ENCODE data around the gene TINAGL1. TPM values are rescaled to one million over a fixed set of nuclear protein-coding genes. Genes with fewer than 3 reads are reported as not detected.

The TINAGL1 gene, protein sequence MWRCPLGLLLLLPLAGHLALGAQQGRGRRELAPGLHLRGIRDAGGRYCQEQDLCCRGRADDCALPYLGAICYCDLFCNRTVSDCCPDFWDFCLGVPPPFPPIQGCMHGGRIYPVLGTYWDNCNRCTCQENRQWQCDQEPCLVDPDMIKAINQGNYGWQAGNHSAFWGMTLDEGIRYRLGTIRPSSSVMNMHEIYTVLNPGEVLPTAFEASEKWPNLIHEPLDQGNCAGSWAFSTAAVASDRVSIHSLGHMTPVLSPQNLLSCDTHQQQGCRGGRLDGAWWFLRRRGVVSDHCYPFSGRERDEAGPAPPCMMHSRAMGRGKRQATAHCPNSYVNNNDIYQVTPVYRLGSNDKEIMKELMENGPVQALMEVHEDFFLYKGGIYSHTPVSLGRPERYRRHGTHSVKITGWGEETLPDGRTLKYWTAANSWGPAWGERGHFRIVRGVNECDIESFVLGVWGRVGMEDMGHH
- total RNA-seq (2014; rRNA removed; shearing (Covaris generic)), result 3.5 and 4.7 TPM in 2 replicates
- 1.1 and 1.4 TPM in 2 replicates for polyA plus RNA-seq (2016; fragmentation: Nextera tagmentation; extraction: Ambion mirVana)

GRCh38 chr1:31576201-31576669 is at the start of gene TINAGL1:
TINAGL1 (plus strand) TSS chr1:31576515; CDS start chr1:31577149, 634 bp downstream.
- H3K9me2 ChIP-seq (ENCODE audit: insufficient read depth), result no peaks in the 10 kb centered on the region
- peak within 1 kb of the TSS; percentile 28 for H3K4me2 ChIP-seq (ENCODE audit: unreplicated experiment)
- 34 to 39% methylated on average over 24 to 25 of the region's 25 CpGs for WGBS, 2 experiments (ENCODE audit: low coverage in 1 of 2, low lambda C conversion rate in 2 of 2, missing lambda C conversion rate in 2 of 2)
- H3K27me3 ChIP-seq (replicated peaks; ENCODE audit: insufficient read depth), result no peaks in the 10 kb centered on the region
- no peaks in the 10 kb centered on the region for H3K36me3 ChIP-seq (ENCODE audit: low read depth)
- peaks cover 47% of the 10 kb centered on the region for H3K4me1 ChIP-seq (ENCODE audit: insufficient read depth)
- H3K9me3 ChIP-seq (ENCODE audit: low read depth), result no peaks in the 10 kb centered on the region
- H3K4me3 ChIP-seq, result 0 out of 2 replicates have a peak within 1 kb of the TSS, but pooled peaks have one; percentile 9
- in situ Hi-C loops (cut with MboI), result no loop called here
- H3K27ac ChIP-seq, result no peak within 1 kb of the TSS
- DNase-seq, result no peak
- no peaks in the 10 kb centered on the region for H4K20me1 ChIP-seq (ENCODE audit: insufficient read depth)
- H3K9ac ChIP-seq, result no peak within 1 kb of the TSS
- no peak within 1 kb of the TSS for H2AFZ ChIP-seq
- peaks cover 24% of the 10 kb centered on the region for H3F3A ChIP-seq (ENCODE audit: insufficient read depth)
- H3K79me2 ChIP-seq (ENCODE audit: insufficient read depth), result no peaks in the 10 kb centered on the region
- TF ChIP-seq EZH2phosphoT487 (IDR thresholded peaks at IDR 0.05; ENCODE audit: insufficient read depth, low read depth), result no peak
- TF ChIP-seq EZH2 (IDR thresholded peaks at IDR 0.05; ENCODE audit: insufficient read depth, poor library complexity, severe bottlenecking), result no peak

DNA sequence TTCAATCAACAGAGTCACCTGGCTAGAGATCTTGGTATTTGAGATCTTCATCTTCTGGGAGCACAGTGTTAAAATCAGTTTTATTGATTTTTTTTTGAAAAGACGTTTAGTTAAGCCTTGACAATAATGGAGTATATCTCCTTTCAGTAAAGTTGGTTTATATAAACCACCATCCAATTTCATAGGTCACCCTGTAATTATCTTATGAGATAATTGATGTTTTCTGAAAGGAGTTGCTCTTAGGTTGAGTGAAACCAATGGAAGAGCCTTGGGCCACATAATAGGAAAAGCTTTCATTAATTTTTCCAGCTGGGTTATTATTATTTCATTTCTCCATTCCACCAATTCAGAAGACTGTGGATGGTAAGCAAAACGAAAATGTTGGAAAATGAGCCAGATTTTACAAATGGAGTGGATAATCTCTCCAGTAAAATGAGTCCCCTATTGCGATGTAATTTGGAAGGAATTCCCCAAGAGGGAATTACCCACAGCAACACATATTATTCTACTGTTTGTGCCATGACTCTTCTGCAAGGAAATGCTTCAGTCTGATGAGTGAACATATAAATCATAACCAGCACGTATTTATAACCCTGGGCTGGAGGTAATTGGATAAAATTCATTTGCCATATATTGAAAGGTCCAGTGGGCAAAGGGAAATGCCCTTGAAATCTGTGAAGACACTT is 46.2 kb upstream of the TINAGL1 start:
- Histone ChIP-seq H3K4me3 (no peak overlapping the region), H3K9ac (no peak overlapping the region), H3K79me2 (ENCODE audit: insufficient read depth) (no peaks in the 10 kb centered on the region), H3K9me3 (ENCODE audit: low read depth) (no peaks in the 10 kb centered on the region), H3K9me2 (ENCODE audit: insufficient read depth) (no peaks in the 10 kb centered on the region), H3K4me1 (ENCODE audit: insufficient read depth) (peaks cover 24% of the 10 kb centered on the region), H3K36me3 (ENCODE audit: low read depth) (no peaks in the 10 kb centered on the region), H3K27me3 (replicated peaks; ENCODE audit: insufficient read depth) (no peaks in the 10 kb centered on the region), H3K27ac (no peak overlapping the region), H3K4me2 (ENCODE audit: unreplicated experiment) (no peak overlapping the region), H3F3A (ENCODE audit: insufficient read depth) (peaks cover 26% of the 10 kb centered on the region; the same call in 1 of the 2 replicates), H2AFZ (no peak overlapping the region), H4K20me1 (ENCODE audit: insufficient read depth) (no peaks in the 10 kb centered on the region)
- 26 to 27% methylated on average over 4 of the region's 4 CpGs for WGBS, 2 experiments (ENCODE audit: low coverage in 1 of 2, low lambda C conversion rate in 2 of 2, missing lambda C conversion rate in 2 of 2)
- peak; percentile 39 for DNase-seq
- in situ Hi-C loops (cut with MboI), result loop anchor here (25.0 kb wide), 1 partner anchor 343 kb away; no protein-coding TSS in a partner anchor
- TF ChIP-seq EZH2 (IDR thresholded peaks at IDR 0.05; ENCODE audit: insufficient read depth, poor library complexity, severe bottlenecking) (no peak), EZH2phosphoT487 (IDR thresholded peaks at IDR 0.05; ENCODE audit: insufficient read depth, low read depth) (no peak)

GRCh38 chr1:31531177-31531999 is 44.9 kb upstream of the TINAGL1 start:
- Histone ChIP-seq H3K9me3 (ENCODE audit: low read depth) (no peaks in the 10 kb centered on the region), H3K79me2 (ENCODE audit: insufficient read depth) (no peaks in the 10 kb centered on the region), H3K4me2 (ENCODE audit: unreplicated experiment) (peak overlapping the region; percentile 66), H3K27ac (0 out of 2 replicates have a peak overlapping the region, but pooled peaks have one; percentile 16), H3K27me3 (replicated peaks; ENCODE audit: insufficient read depth) (no peaks in the 10 kb centered on the region), H3K9ac (no peak overlapping the region), H4K20me1 (ENCODE audit: insufficient read depth) (no peaks in the 10 kb centered on the region), H3K4me3 (peak overlapping the region; percentile 16), H2AFZ (no peak overlapping the region), H3K36me3 (ENCODE audit: low read depth) (no peaks in the 10 kb centered on the region), H3K4me1 (ENCODE audit: insufficient read depth) (peaks cover 24% of the 10 kb centered on the region), H3F3A (ENCODE audit: insufficient read depth) (peaks cover 26% of the 10 kb centered on the region; the same call in 1 of the 2 replicates), H3K9me2 (ENCODE audit: insufficient read depth) (no peaks in the 10 kb centered on the region)
- TF ChIP-seq EZH2phosphoT487 (IDR thresholded peaks at IDR 0.05; ENCODE audit: insufficient read depth, low read depth), result no peak
- TF ChIP-seq EZH2 (IDR thresholded peaks at IDR 0.05; ENCODE audit: insufficient read depth, poor library complexity, severe bottlenecking), result no peak
- in situ Hi-C loops (cut with MboI), result loop anchor here (25.0 kb wide), 1 partner anchor 344 kb away; no protein-coding TSS in a partner anchor
- peak; percentile 59 for DNase-seq
- 37 to 40% methylated on average over 10 of the region's 10 CpGs for WGBS, 2 experiments (ENCODE audit: low coverage in 1 of 2, low lambda C conversion rate in 2 of 2, missing lambda C conversion rate in 2 of 2)
